HepG2 (cell line): ENCODE results near the gene OGA. TPM values are rescaled to one million over a fixed set of nuclear protein-coding genes. Genes with fewer than 3 reads are reported as not detected.
A peak's percentile ranks its signal among the peaks of the same experiment; 100 is the strongest.

Experiments used
- ATAC-seq: fragments of 200-7000 bp; cut with Tn5 transposase; 3 replicates; pipeline ENCODE4 v1.9.1; 2020; ENCODE audit warnings: mild to moderate bottlenecking, moderate library complexity
- BruUV-seq: library from RNA; stranded (reverse); fragments of 400-500 nt; replicated peaks from 2 replicates; lab custom pipeline; 2021; lab: Mats Ljungman, UMichigan
- CTCF ChIA-PET: fragments of 300-600 bp; formaldehyde crosslinking; extraction: SDS; loops from one replicate; lab custom pipeline; 2021; ENCODE audit warnings: low total read pairs, inconsistent platforms, low intra/inter-chr PET ratio; lab: Yijun Ruan, JAX
- POLR2A ChIA-PET: fragments of 350-600 bp; sonication (Branson Sonifier 250); formaldehyde crosslinking; loops from one replicate; lab custom pipeline; 2020; ENCODE audit warnings: antibody characterized with exemption, inconsistent platforms; lab: Yijun Ruan, JAX
- DNase-seq: peaks from one replicate; pipeline ENCODE4 v3.0.0-alpha.2; 2015; ENCODE audit warnings: low spot score
- FAIRE-seq: peaks from 3 replicates; lab custom pipeline; 2011; peaks lifted over from hg19 to GRCh38; lab: Jason Lieb, UNC
- H2AFZ ChIP-seq: one replicate; pipeline ENCODE4 v1.6.1; 2011; ENCODE audit warnings: low read length, inconsistent platforms
- H3K27ac ChIP-seq: fragments of 300-600 bp; 3 replicates; pipeline ENCODE4 v1.8.0; 2011; ENCODE audit warnings: mixed run types, mild to moderate bottlenecking, mixed read lengths, low read length, inconsistent platforms; ENCODE audit not compliant: insufficient read depth; ENCODE audit errors: extremely low read length
- H3K27me3 ChIP-seq, 2 experiments: fragments of 200-600 bp in 1 of 2; 2 replicates in 1 of 2; 3 replicates in 1 of 2; pipeline versions ENCODE4 v1.6.0 to v1.8.0; 2011; ENCODE audit warnings: low read length in 2 of 2, mild to moderate bottlenecking in 2 of 2, moderate library complexity in 2 of 2, inconsistent platforms in 1 of 2; ENCODE audit not compliant: insufficient read depth in 2 of 2, control insufficient read depth in 1 of 2
- H3K36me3 ChIP-seq, 2 experiments: fragments of 200-600 bp in 1 of 2; replicated peaks in 1 of 2; 2 replicates in 1 of 2; 3 replicates in 1 of 2; pipeline versions ENCODE4 v1.5.1 to v1.8.0; 2011; ENCODE audit warnings: low read length in 2 of 2, inconsistent platforms in 1 of 2; ENCODE audit not compliant: insufficient read depth in 2 of 2, control insufficient read depth in 1 of 2
- H3K4me1 ChIP-seq: 2 replicates; pipeline ENCODE4 v1.5.1; 2012; ENCODE audit warnings: low read length, inconsistent platforms; ENCODE audit not compliant: insufficient read depth
- H3K4me2 ChIP-seq: 2 replicates; pipeline ENCODE4 v1.6.0; 2011; ENCODE audit warnings: low read depth, low read length, inconsistent platforms
- H3K4me3 ChIP-seq, 3 experiments: fragments of 200-600 bp in 1 of 3; sonication (generic), shearing (Covaris generic) in 1 of 3; replicated peaks in 1 of 3; 2 replicates each; pipeline ENCODE4 v1.5.1; 2011 to 2016; ENCODE audit warnings: low read length in 3 of 3, inconsistent platforms in 2 of 3, low read depth in 2 of 3, mild to moderate bottlenecking in 2 of 3, control low read depth in 1 of 3, mixed read lengths in 1 of 3; ENCODE audit not compliant: insufficient read depth in 1 of 3
- H3K79me2 ChIP-seq: one replicate; pipeline ENCODE4 v1.6.1; 2011; ENCODE audit warnings: low read length, inconsistent platforms; ENCODE audit not compliant: insufficient read depth
- H3K9ac ChIP-seq: 2 replicates; pipeline ENCODE4 v1.6.0; 2011; ENCODE audit warnings: mild to moderate bottlenecking, low read depth, low read length, inconsistent platforms; ENCODE audit not compliant: insufficient read depth
- H3K9me3 ChIP-seq: 2 replicates; pipeline ENCODE4 v1.5.1; 2012; ENCODE audit warnings: mild to moderate bottlenecking, low read length
- H4K20me1 ChIP-seq: 2 replicates; pipeline ENCODE4 v1.6.0; 2011; ENCODE audit warnings: inconsistent platforms, mild to moderate bottlenecking, low read length, moderate library complexity; ENCODE audit not compliant: insufficient read depth
- HNRNPK ChIP-seq: fragments of 200-400 bp; formaldehyde crosslinking; IDR thresholded peaks from 2 replicates; pipeline ENCODE4 v1.6.1; 2018; ENCODE audit warnings: low read length, low read depth, moderate library complexity, mild to moderate bottlenecking; ENCODE audit not compliant: poor library complexity, severe bottlenecking
- HNRNPLL ChIP-seq: fragments of 200-400 bp; formaldehyde crosslinking; IDR thresholded peaks from 2 replicates; pipeline ENCODE4 v1.6.1; 2017; ENCODE audit warnings: mild to moderate bottlenecking, low read depth, low read length; ENCODE audit not compliant: poor library complexity, severe bottlenecking
- POLR2AphosphoS2 ChIP-seq: IDR thresholded peaks from 2 replicates; pipeline ENCODE4 v1.6.1; 2011; ENCODE audit warnings: low read depth, low read length, improper control_type of control experiment
- ZNF484 ChIP-seq: sonication (generic); formaldehyde crosslinking; IDR thresholded peaks from 2 replicates; pipeline ENCODE4 v1.5.1; 2020; ENCODE audit warnings: mild to moderate bottlenecking, low read depth, missing genetic modification reagents, borderline replicate concordance
- ZNF768 ChIP-seq: sonication (generic); formaldehyde crosslinking; IDR thresholded peaks from 2 replicates; pipeline ENCODE4 v1.4.0; 2020; ENCODE audit warnings: missing genetic modification reagents
- WGBS: methylation state at CpG from one replicate; pipeline ENCODE4 v1.1.6; 2017; ENCODE audit warnings: low lambda C conversion rate; 5-methylcytosine and 5-hydroxymethylcytosine counted together
- in situ Hi-C: cut with HindIII; loops from 2 replicates; pipeline ENCODE4 v1.10.0; 2017; ENCODE audit warnings: low pct_unique_long_range_greater_than_20kb; ENCODE audit not compliant: extremely low pct_ligation_motif_present
- intact Hi-C: fragments of 100-400 bp; cut with micrococcal nuclease; formaldehyde crosslinking; loops from one replicate; pipeline ENCODE4 v1.10.0; 2022; ENCODE audit not compliant: unreplicated experiment
- polyA plus RNA-seq, 8 experiments: library from polyadenylated mRNA; depleted of rRNA in 3 of 8; stranded (reverse) in 7 of 8; unstranded in 1 of 8; fragments of >200 nt; fragmentation: Illumina TruSeq in 4 of 8; extraction: Trizol in 4 of 8; gene quantifications; 2 replicates each; pipeline versions ENCODE4 v1.2.1 to v1.2.3, GENCODE V29; 2011 to 2016; ENCODE audit warnings: low read depth in 4 of 8, missing spikeins in 1 of 8, mixed read lengths in 1 of 8; ENCODE audit not compliant: insufficient read depth in 1 of 8
- total RNA-seq, 5 experiments: library from RNA; depleted of rRNA; stranded (reverse); fragments of >200 nt; fragmentation: Illumina TruSeq; extraction: Trizol; gene quantifications; 2 replicates each; pipeline ENCODE4 v1.2.3, GENCODE V29; 2016; ENCODE audit warnings: low read depth in 1 of 5

OGA gene
- total and polyA plus RNA-seq, 2 of the 13 experiments (the other 11 are each of a cell fraction or from before 2014, with no cell fraction given): 33.2 to 39.8 TPM

DNA sequence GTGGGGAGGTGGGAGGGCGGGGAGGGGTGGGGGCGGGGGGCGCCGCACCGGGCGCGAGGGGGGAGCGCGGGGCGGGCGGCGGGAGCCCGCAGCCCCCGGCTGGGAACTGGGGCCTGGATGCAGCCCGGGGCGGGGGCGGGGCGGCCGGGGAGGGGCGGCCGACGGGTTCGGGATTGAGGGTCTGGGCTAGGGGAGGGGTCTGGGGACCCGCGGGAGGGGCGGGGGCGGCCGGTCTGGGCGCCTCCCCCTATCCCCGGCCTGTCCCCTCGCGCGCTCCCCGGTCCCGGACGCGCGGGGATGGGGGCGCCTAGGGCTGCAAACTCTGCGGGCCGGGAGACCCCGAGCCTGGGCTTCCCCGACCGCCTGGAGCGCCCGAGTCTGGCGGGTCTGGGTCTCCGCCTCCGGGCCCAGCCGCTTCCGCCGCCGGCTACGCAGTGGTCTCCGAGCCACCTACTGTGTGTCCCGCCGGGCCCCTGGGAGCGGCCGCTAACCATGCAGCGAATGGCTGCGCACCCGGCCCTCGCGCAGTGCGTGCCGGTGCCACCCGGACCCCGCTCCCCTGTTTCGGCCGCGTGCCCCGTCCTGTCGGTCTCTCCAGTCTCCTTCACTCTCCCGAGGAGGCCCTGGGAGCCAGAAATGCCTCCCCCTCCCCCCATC lies 42.0 kb downstream of the OGA start:
- CTCF ChIA-PET: no interaction called here
- H3K9me3 ChIP-seq: no peaks in the 10 kb centered on the region
- peaks cover 5% of the 10 kb centered on the region; the same call in 1 of the 2 replicates for H4K20me1 ChIP-seq
- DNase-seq: no peak
- no peak overlapping the region; a peak in 1 of 6 replicates for H3K4me3 ChIP-seq
- POLR2A ChIA-PET: no interaction called here
- TF ChIP-seq ZNF484 (CRISPR knock-in tag): no peak
- TF ChIP-seq HNRNPK: peak; percentile 34
- TF ChIP-seq, all 625 proteins: peak for 1
- Histone ChIP-seq H3K9ac (no peak overlapping the region), H3K79me2 (no peaks in the 10 kb centered on the region), H3K27me3 (peaks cover 17 to 45% of the 10 kb centered on the region in 2 experiments), H3K36me3 (no peaks in the 10 kb centered on the region; a peak in 1 of 5 replicates), H2AFZ (no peak overlapping the region), H3K4me2 (no peak overlapping the region), H3K4me1 (peaks cover 39% of the 10 kb centered on the region), H3K27ac (no peak overlapping the region)
- no TSS peak for BruUV-seq
- intact Hi-C loops: no loop called here
- in situ Hi-C loops: no loop called here
- ATAC-seq: no peak
- no peak for FAIRE-seq
- WGBS: 95% methylated on average over 21 of the region's 74 CpGs

DNA sequence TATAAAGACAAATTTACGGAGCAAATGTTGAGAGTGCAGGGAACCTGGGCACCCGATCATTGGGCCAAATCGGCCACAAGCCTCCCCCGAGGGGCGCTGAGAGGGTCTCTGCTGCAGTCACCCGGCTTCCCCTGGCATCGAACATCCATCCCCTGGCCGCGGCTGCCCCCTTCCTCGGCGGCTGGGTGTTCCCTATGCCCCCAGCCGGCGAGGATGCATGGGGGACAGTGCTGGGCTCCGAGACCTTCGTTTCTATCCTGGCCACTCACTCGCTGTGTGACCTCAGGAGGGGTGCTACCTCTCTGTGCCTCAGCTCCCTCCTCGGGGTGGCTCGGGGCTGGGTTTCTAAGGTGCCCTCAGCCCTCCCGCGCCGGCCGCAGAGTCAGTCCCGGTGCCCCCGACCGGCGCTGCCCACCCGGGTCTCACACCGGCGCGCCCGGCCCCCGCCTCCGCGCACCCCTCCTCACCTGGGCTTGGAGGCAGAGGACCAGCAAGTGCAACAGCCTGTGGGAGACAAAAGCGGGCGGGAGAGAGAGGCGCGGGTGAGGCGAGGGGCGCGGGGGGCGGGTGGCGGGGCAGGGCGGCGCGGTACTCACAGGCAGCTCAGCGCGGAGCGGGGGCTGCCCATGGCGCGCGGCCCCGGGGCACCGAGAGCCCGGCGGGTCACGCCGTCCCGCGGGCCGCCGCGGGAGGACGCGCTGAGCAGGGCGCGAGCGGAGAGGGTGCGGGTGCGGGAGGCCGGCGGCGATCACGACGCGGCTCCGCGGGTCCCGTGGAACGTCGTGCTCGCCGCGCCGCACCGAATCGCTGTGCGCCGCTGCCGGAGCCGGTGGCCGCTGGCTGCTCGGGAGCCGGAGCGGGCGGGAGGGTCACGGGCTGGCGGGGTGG lies 42.7 kb downstream of the OGA start, which contains the start of gene FGF8:
TSS of gene FGF8 (minus strand) at position 842 of the 888 bp plus-strand sequence. CDS start at position 628, 214 bp downstream.
- H3K27me3 ChIP-seq: peaks cover 17 to 49% of the 10 kb centered on the region in 2 experiments
- no peak for DNase-seq
- no peaks in the 10 kb centered on the region for H3K9me3 ChIP-seq
- peaks cover 31% of the 10 kb centered on the region for H3K4me1 ChIP-seq
- H3K27ac ChIP-seq: no peak within 1 kb of the TSS
- peak within 1 kb of the TSS; percentile 30 to 55 (median 31); a peak in 4 of 6 replicates for H3K4me3 ChIP-seq
- ChIA-PET CTCF (no interaction called here), POLR2A (no interaction called here)
- no peaks in the 10 kb centered on the region for H3K79me2 ChIP-seq
- in situ Hi-C loops (no loop called here), intact Hi-C loops (no loop called here)
- no peak within 1 kb of the TSS for H2AFZ ChIP-seq
- ATAC-seq: no peak
- H3K4me2 ChIP-seq: peak within 1 kb of the TSS; percentile 62
- WGBS: 27% methylated on average over 16 of the region's 98 CpGs
- no peaks in the 10 kb centered on the region for H4K20me1 ChIP-seq
- H3K36me3 ChIP-seq: no peaks in the 10 kb centered on the region; a peak in 1 of 5 replicates
- TF ChIP-seq POLR2AphosphoS2 (no peak), HNRNPLL (peak; percentile 7), ZNF768 (CRISPR knock-in tag) (peak; percentile 99)
- H3K9ac ChIP-seq: no peak within 1 kb of the TSS
- BruUV-seq: no TSS peak
- FAIRE-seq: no peak
